HepG2 (cell line): ENCODE data around the gene SRCIN1. TPM values are rescaled to one million over a fixed set of nuclear protein-coding genes. Genes with fewer than 3 reads are reported as not detected.

ENCODE experiments used
- ARID4A ChIP-seq: sonication (generic); formaldehyde crosslinking; IDR thresholded peaks from 2 replicates; pipeline ENCODE4 v1.5.0; 2020; ENCODE audit warnings: mild to moderate bottlenecking, missing genetic modification reagents, borderline replicate concordance
- DMAP1 ChIP-seq: IDR thresholded peaks from 2 replicates; pipeline ENCODE4 v1.6.1; 2016
- FOXO4 ChIP-seq: sonication (generic); formaldehyde crosslinking; conservative IDR thresholded peaks from 2 replicates; pipeline ENCODE4 v1.8.1; 2023; ENCODE audit warnings: missing genetic modification reagents
- LCORL ChIP-seq, 2 experiments: fragments of 450-650 bp in 1 of 2; sonication (generic) in 1 of 2; formaldehyde crosslinking in 1 of 2; IDR thresholded peaks; 2 replicates each; pipeline versions ENCODE4 v1.5.0 to v1.6.1; 2017 to 2020; ENCODE audit warnings: antibody characterized with exemption in 1 of 2, missing genetic modification reagents in 1 of 2
- MLX ChIP-seq: IDR thresholded peaks from 2 replicates; pipeline ENCODE4 v1.6.1; 2016
- NR1H2 ChIP-seq: sonication (generic); formaldehyde crosslinking; IDR thresholded peaks from 2 replicates; pipeline ENCODE4 v1.8.1; 2022; ENCODE audit warnings: low read depth, missing genetic modification reagents, borderline replicate concordance
- RXRB ChIP-seq: IDR thresholded peaks from 2 replicates; pipeline ENCODE4 v1.6.1; 2016; ENCODE audit warnings: borderline replicate concordance, missing genetic modification reagents, missing compliant biosample characterization
- SIN3A ChIP-seq: IDR thresholded peaks from 2 replicates; pipeline ENCODE4 v1.6.1; 2011; ENCODE audit warnings: low read depth, mild to moderate bottlenecking, control low read depth, low read length, borderline replicate concordance
- TEAD2 ChIP-seq: sonication (generic); formaldehyde crosslinking; IDR thresholded peaks from 2 replicates; pipeline ENCODE4 v1.9.0; 2021; ENCODE audit warnings: missing genetic modification reagents
- YEATS2 ChIP-seq: sonication (generic); formaldehyde crosslinking; IDR thresholded peaks from 2 replicates; pipeline ENCODE4 v1.4.0; 2020; ENCODE audit warnings: missing genetic modification reagents, borderline replicate concordance
- ZBTB43 ChIP-seq: sonication (generic); formaldehyde crosslinking; conservative IDR thresholded peaks from 2 replicates; pipeline ENCODE4 v1.4.0; 2020; ENCODE audit warnings: missing genetic modification reagents
- ZKSCAN8 ChIP-seq: IDR thresholded peaks from 2 replicates; pipeline ENCODE4 v1.6.1; 2016; ENCODE audit warnings: borderline replicate concordance, missing genetic modification reagents, missing compliant biosample characterization
- ZNF362 ChIP-seq: sonication (generic); formaldehyde crosslinking; IDR thresholded peaks from 2 replicates; pipeline ENCODE4 v1.4.0; 2020; ENCODE audit warnings: missing genetic modification reagents, mild to moderate bottlenecking, borderline replicate concordance
- ZNF552 ChIP-seq: sonication (generic); formaldehyde crosslinking; IDR thresholded peaks from 2 replicates; pipeline ENCODE4 v1.9.0; 2022; ENCODE audit warnings: missing genetic modification reagents, mild to moderate bottlenecking, borderline replicate concordance
- ZNF576 ChIP-seq: sonication (generic); formaldehyde crosslinking; IDR thresholded peaks from 2 replicates; pipeline ENCODE4 v1.4.0; 2020; ENCODE audit warnings: mild to moderate bottlenecking, missing genetic modification reagents
- ZNF766 ChIP-seq: sonication (generic); formaldehyde crosslinking; IDR thresholded peaks from 2 replicates; pipeline ENCODE4 v1.5.0; 2020; ENCODE audit warnings: missing genetic modification reagents, borderline replicate concordance
- ZSCAN29 ChIP-seq: sonication (generic); formaldehyde crosslinking; conservative IDR thresholded peaks from 2 replicates; pipeline ENCODE4 v1.4.0; 2020; ENCODE audit warnings: mild to moderate bottlenecking, missing genetic modification reagents
- polyA plus RNA-seq, 8 experiments: library from polyadenylated mRNA; depleted of rRNA in 3 of 8; stranded (reverse) in 7 of 8; unstranded in 1 of 8; fragments of >200 nt; fragmentation: Illumina TruSeq in 4 of 8; extraction: Trizol in 4 of 8; gene quantifications; 2 replicates each; pipeline versions ENCODE4 v1.2.1 to v1.2.3, GENCODE V29; 2011 to 2016; ENCODE audit warnings: low read depth in 4 of 8, missing spikeins in 1 of 8, mixed read lengths in 1 of 8; ENCODE audit not compliant: insufficient read depth in 1 of 8
- total RNA-seq, 5 experiments: library from RNA; depleted of rRNA; stranded (reverse); fragments of >200 nt; fragmentation: Illumina TruSeq; extraction: Trizol; gene quantifications; 2 replicates each; pipeline ENCODE4 v1.2.3, GENCODE V29; 2016; ENCODE audit warnings: low read depth in 1 of 5

SRCIN1 gene
- total and polyA plus RNA-seq, 2 of the 13 experiments (the other 11 are each of a cell fraction or from before 2014, with no cell fraction given), result 1.2 to 9.6 TPM

GRCh38 chr17:38590988-38591758, 14.6 kb downstream of the SRCIN1 start (continued):
- TF ChIP-seq ZNF362 (CRISPR knock-in tag) (no peak), ARID4A (CRISPR knock-in tag) (peak; percentile 18; the same call in 1 of the 2 replicates), TEAD2 (CRISPR knock-in tag) (no peak), ZNF576 (CRISPR knock-in tag) (no peak), MLX (CRISPR knock-in tag) (no peak), ZNF552 (CRISPR knock-in tag) (no peak), NR1H2 (CRISPR knock-in tag) (no peak), DMAP1 (no peak; the same call in 1 of the 2 replicates), ZSCAN29 (CRISPR knock-in tag) (peak; percentile 30; the same call in 1 of the 2 replicates), ZNF766 (CRISPR knock-in tag) (no peak), RXRB (CRISPR knock-in tag) (peak; percentile 57; the same call in 1 of the 2 replicates), SIN3A (0 out of 2 replicates have a peak, but pooled peaks have one; percentile 25), YEATS2 (CRISPR knock-in tag) (no peak), ZKSCAN8 (CRISPR knock-in tag) (no peak), LCORL (IDR thresholded peaks at IDR 0.05) (no peak), LCORL (CRISPR knock-in tag; IDR thresholded peaks at IDR 0.05) (no peak), ZBTB43 (CRISPR knock-in tag) (no peak), FOXO4 (CRISPR knock-in tag) (no peak)
